ENCODE data around the gene EIF2A.
A peak's percentile ranks its signal among the peaks of the same experiment; 100 is the strongest.
"Not testable (repeated sequence)": the region's sequence is repeated elsewhere in the genome, so short reads cannot be mapped to it uniquely, and the experiment has no call there.

The EIF2A gene

GRCh38 chr3:150602426-150603152 is 56.0 kb downstream of the EIF2A start:
- no peak for DNase-seq (ENCODE audit: low read depth in 2 of 2)

GRCh38 chr3:150603153-150603979 is 56.8 kb downstream of the EIF2A start, which contains the start of gene SELENOT:
Gene SELENOT (plus strand): TSS chr3:150603321. CDS start chr3:150603363, 42 bp downstream.
- DNase-seq (ENCODE audit: low read depth in 2 of 2) = peak; percentile 84 to 90

- DNase-seq (ENCODE audit: low read depth in 2 of 2) = no peak
Measured at GRCh38 chr3:150603980-150604319, 57.4 kb downstream of the EIF2A start.

- no peak for DNase-seq (ENCODE audit: low read depth in 2 of 2)
Measured at GRCh38 chr3:150605998-150606641, 59.5 kb downstream of the EIF2A start.

- no peak for DNase-seq (ENCODE audit: low read depth in 2 of 2)
Measured at GRCh38 chr3:150607267-150608065, 60.9 kb downstream of the EIF2A start.

GRCh38 chr3:150609988-150610387 is 63.4 kb downstream of the EIF2A start:
- no peak for DNase-seq (ENCODE audit: low read depth in 2 of 2)

GRCh38 chr3:150610785-150611184 is 64.2 kb downstream of the EIF2A start:
- no peak for DNase-seq (ENCODE audit: low read depth in 2 of 2)

- DNase-seq (ENCODE audit: low read depth in 2 of 2) = no peak
Measured at GRCh38 chr3:150611666-150612065, 65.1 kb downstream of the EIF2A start.

GRCh38 chr3:150612494-150612893 is 65.9 kb downstream of the EIF2A start:
- no peak for DNase-seq (ENCODE audit: low read depth in 2 of 2)

- no peak for DNase-seq (ENCODE audit: low read depth in 2 of 2)
Measured at GRCh38 chr3:150613034-150613433, 66.4 kb downstream of the EIF2A start.

GRCh38 chr3:150613709-150614480 is 67.3 kb downstream of the EIF2A start:
- DNase-seq (ENCODE audit: low read depth in 2 of 2) = no peak

GRCh38 chr3:150620002-150620689 is 73.6 kb downstream of the EIF2A start:
- DNase-seq (ENCODE audit: low read depth in 2 of 2) = no peak

- not testable (repeated sequence) for DNase-seq (ENCODE audit: low read depth in 2 of 2)
Measured at GRCh38 chr3:150622955-150623354, 76.4 kb downstream of the EIF2A start.

GRCh38 chr3:150623945-150624344 is 77.4 kb downstream of the EIF2A start:
- no peak for DNase-seq (ENCODE audit: low read depth in 2 of 2)

- DNase-seq (ENCODE audit: low read depth in 2 of 2) = no peak
Measured at GRCh38 chr3:150626148-150626930, 79.8 kb downstream of the EIF2A start.

GRCh38 chr3:150627557-150627956 is 81.0 kb downstream of the EIF2A start:
- DNase-seq (ENCODE audit: low read depth in 2 of 2) = no peak

GRCh38 chr3:150631515-150632221 is 85.1 kb downstream of the EIF2A start:
- no peak for DNase-seq (ENCODE audit: low read depth in 2 of 2)

- no peak for DNase-seq (ENCODE audit: low read depth in 2 of 2)
Measured at GRCh38 chr3:150635076-150635475, 88.5 kb downstream of the EIF2A start.

- no peak for DNase-seq (ENCODE audit: low read depth in 2 of 2)
Measured at GRCh38 chr3:150635526-150635925, 88.9 kb downstream of the EIF2A start.

All from stimulated activated CD8-positive, alpha-beta memory T cell treated with anti-CD3 and anti-CD28 coated beads, Interleukin-15, amount 100 ng/mL, for 4 hours (primary cell).